ENCODE data around the gene DNAI2.
A peak's percentile ranks its signal among the peaks of the same experiment; 100 is the strongest.

Gene DNAI2

GRCh38 chr17:74340470-74341023 lies 66.5 kb downstream of the DNAI2 start:
- no peak for DNase-seq (ENCODE audit: insufficient read length, low spot score)
- FAIRE-seq = no peak
- TF ChIP-seq CTCF (IDR thresholded peaks at IDR 0.05; ENCODE audit: insufficient read depth, missing control alignments) = no peak

- no peak for DNase-seq (ENCODE audit: insufficient read length, low spot score)
- no peak for TF ChIP-seq CTCF (IDR thresholded peaks at IDR 0.05; ENCODE audit: insufficient read depth, missing control alignments)
- no peak for FAIRE-seq
Observed at GRCh38 chr17:74342224-74342623, 68.2 kb downstream of the DNAI2 start.

GRCh38 chr17:74343121-74343520 lies 69.1 kb downstream of the DNAI2 start:
- DNase-seq (ENCODE audit: insufficient read length, low spot score) (no peak), FAIRE-seq (no peak)
- no peak for TF ChIP-seq CTCF (IDR thresholded peaks at IDR 0.05; ENCODE audit: insufficient read depth, missing control alignments)

- TF ChIP-seq CTCF (IDR thresholded peaks at IDR 0.05; ENCODE audit: insufficient read depth, missing control alignments) = no peak
- no peak for FAIRE-seq
- peak; percentile 86 for DNase-seq (ENCODE audit: insufficient read length, low spot score)
Observed at GRCh38 chr17:74343526-74344284, 69.7 kb downstream of the DNAI2 start.

GRCh38 chr17:74344658-74345057 lies 70.6 kb downstream of the DNAI2 start:
- FAIRE-seq (no peak), DNase-seq (ENCODE audit: insufficient read length, low spot score) (no peak)
- TF ChIP-seq CTCF (IDR thresholded peaks at IDR 0.05; ENCODE audit: insufficient read depth, missing control alignments) = no peak

- DNase-seq (ENCODE audit: insufficient read length, low spot score) = no peak
- no peak for TF ChIP-seq CTCF (IDR thresholded peaks at IDR 0.05; ENCODE audit: insufficient read depth, missing control alignments)
- no peak for FAIRE-seq
Observed at GRCh38 chr17:74345433-74346241, 71.6 kb downstream of the DNAI2 start.
